Neural crest cell (in vitro differentiated cells): ENCODE results near the gene LRIT3. TPM values are rescaled to one million over a fixed set of nuclear protein-coding genes. Genes with fewer than 3 reads are reported as not detected.
"Not testable (repeated sequence)": the region's sequence is repeated elsewhere in the genome, so short reads cannot be mapped to it uniquely, and the experiment has no call there.

ENCODE experiments used
- DNase-seq: peaks from one replicate; pipeline ENCODE4 v3.0.0; 2021; ENCODE audit warnings: low read depth, mixed read lengths, low spot score
- H3K27ac Mint-ChIP-seq: one replicate; pipeline ENCODE4 v1.8.0; 2021; ENCODE audit warnings: mild to moderate bottlenecking, mixed read lengths; ENCODE audit not compliant: unreplicated experiment
- H3K27me3 Mint-ChIP-seq: 2 replicates; pipeline ENCODE4 v1.8.0; 2021; ENCODE audit warnings: low read depth, mild to moderate bottlenecking, mixed read lengths
- H3K36me3 Mint-ChIP-seq: 2 replicates; pipeline ENCODE4 v1.8.0; 2021; ENCODE audit warnings: low read depth, mild to moderate bottlenecking, mixed read lengths
- H3K4me1 Mint-ChIP-seq: 2 replicates; pipeline ENCODE4 v1.8.0; 2021; ENCODE audit warnings: mixed read lengths
- H3K4me3 Mint-ChIP-seq: one replicate; pipeline ENCODE4 v1.8.0; 2021; ENCODE audit warnings: mild to moderate bottlenecking, mixed read lengths
- H3K9me3 Mint-ChIP-seq: 2 replicates; pipeline ENCODE4 v1.8.0; 2021; ENCODE audit warnings: mixed read lengths
- total RNA-seq: library from RNA; stranded (reverse); gene quantifications from 2 replicates; pipeline ENCODE4 v1.2.1, GENCODE V29; 2021
- TF ChIP-seq, protein P1 (sequence below): fragments of 200-600 bp; sonication (generic); conservative IDR thresholded peaks from 2 replicates; pipeline ENCODE4 v1.5.0; 2021; ENCODE audit warnings: antibody characterized with exemption, mild to moderate bottlenecking

The LRIT3 gene
- total RNA-seq, 1 donor from 2014 or later, result 0.19 TPM

DNA sequence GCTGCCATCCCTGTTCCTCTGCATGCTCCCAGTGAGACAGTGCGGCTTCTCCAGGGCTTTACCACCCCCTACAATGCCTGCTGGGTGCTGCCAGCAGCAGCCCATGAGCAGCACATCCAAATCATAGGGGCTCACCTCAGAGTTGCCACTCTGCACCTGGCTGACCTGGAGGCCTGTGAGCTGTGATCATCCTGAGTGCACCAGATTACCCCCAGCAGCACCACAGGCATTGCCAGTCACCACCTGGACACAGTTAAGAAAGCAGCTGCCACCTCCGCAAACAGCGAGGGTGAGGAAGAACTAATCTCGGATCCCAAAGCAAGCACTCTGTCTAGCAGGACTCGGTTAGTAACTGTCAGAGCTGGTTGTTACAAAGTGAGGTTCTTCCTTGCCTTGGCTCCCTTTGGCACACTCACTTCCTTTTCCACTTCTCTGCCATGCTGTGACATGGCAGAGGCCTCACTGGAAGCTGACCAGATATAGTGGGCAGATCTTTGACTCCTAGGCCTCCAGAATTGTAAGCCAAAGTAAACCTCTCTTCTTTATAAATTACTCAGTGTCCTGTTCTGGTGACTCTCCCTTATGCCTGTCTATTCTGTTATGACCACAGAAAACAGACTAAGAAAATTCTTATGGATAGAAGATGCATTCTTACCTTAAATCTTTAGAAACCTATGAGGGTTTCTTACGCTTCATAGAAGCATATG, 25.2 kb downstream of the LRIT3 start:
- no peak overlapping the region for H3K27ac Mint-ChIP-seq
- no peak for DNase-seq
- no peaks in the 10 kb centered on the region for H3K9me3 Mint-ChIP-seq
- peaks cover 2% of the 10 kb centered on the region for H3K36me3 Mint-ChIP-seq
- no peaks in the 10 kb centered on the region for H3K4me1 Mint-ChIP-seq
- H3K4me3 Mint-ChIP-seq, result no peak overlapping the region
- H3K27me3 Mint-ChIP-seq, result no peaks in the 10 kb centered on the region
- TF ChIP-seq, protein P1, sequence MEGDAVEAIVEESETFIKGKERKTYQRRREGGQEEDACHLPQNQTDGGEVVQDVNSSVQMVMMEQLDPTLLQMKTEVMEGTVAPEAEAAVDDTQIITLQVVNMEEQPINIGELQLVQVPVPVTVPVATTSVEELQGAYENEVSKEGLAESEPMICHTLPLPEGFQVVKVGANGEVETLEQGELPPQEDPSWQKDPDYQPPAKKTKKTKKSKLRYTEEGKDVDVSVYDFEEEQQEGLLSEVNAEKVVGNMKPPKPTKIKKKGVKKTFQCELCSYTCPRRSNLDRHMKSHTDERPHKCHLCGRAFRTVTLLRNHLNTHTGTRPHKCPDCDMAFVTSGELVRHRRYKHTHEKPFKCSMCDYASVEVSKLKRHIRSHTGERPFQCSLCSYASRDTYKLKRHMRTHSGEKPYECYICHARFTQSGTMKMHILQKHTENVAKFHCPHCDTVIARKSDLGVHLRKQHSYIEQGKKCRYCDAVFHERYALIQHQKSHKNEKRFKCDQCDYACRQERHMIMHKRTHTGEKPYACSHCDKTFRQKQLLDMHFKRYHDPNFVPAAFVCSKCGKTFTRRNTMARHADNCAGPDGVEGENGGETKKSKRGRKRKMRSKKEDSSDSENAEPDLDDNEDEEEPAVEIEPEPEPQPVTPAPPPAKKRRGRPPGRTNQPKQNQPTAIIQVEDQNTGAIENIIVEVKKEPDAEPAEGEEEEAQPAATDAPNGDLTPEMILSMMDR, result no peak

DNA sequence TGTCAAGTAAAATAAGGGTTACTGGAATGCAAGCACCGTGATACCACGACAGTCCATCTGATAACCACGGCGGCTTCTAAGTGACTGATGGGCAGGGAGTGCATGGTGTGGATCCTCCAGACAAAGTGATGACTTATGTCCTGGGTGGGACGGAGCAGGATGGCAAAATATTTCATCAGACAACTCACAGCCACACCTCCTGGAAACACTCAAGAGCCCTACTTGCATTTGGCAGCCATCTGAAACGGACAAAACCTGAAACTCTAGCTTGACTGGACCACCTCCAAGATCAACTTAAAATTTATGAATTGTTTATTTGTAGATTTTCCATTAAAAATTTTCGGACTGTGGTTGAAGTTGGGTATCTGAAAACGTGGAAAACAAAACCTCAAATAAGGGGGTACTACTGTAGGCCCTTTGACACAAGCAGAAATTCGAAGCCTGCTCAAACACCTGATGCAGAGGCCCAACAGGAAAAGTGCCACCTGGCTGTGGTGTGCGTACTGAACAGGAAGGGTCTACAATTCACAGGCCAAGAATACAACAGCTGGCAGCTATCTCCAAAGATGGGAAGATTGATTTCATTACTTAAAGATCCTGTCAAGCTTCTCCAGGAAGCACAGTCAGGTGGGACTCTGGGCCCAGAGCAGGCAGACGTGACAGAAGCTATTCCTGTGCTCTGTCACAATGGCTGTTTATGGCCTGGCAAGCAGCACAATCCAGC, 26.0 kb downstream of the LRIT3 start:
- Mint-ChIP-seq H3K4me3 (no peak overlapping the region), H3K36me3 (peaks cover 2% of the 10 kb centered on the region), H3K27me3 (no peaks in the 10 kb centered on the region), H3K9me3 (no peaks in the 10 kb centered on the region), H3K27ac (no peak overlapping the region), H3K4me1 (no peaks in the 10 kb centered on the region)
- DNase-seq, result no peak
- TF ChIP-seq, protein P1, result no peak

DNA sequence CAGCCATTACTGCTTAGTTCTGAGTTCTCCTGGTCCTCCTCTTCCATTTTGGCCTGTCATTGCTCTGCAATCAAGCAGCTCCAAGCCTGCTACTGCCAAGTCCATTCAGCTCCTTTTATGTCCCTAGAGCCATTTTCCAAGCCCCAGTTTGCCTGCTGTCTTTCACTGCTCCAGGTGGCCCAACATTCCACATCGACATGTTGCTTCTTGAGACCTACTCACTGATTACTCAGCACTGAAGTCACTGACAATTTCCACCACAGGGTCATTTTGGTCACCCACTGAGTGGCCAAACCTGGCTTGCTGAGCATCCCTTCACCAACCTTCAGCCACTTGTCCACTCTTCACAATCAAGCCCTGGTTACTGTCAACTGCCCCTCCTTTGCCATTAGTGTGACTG, 27.2 kb downstream of the LRIT3 start:
- TF ChIP-seq, protein P1, result no peak
- no peaks in the 10 kb centered on the region for H3K9me3 Mint-ChIP-seq
- no peak for DNase-seq
- no peak overlapping the region for H3K27ac Mint-ChIP-seq
- no peaks in the 10 kb centered on the region for H3K4me1 Mint-ChIP-seq
- no peaks in the 10 kb centered on the region for H3K36me3 Mint-ChIP-seq
- no peaks in the 10 kb centered on the region for H3K27me3 Mint-ChIP-seq
- no peak overlapping the region for H3K4me3 Mint-ChIP-seq

DNA sequence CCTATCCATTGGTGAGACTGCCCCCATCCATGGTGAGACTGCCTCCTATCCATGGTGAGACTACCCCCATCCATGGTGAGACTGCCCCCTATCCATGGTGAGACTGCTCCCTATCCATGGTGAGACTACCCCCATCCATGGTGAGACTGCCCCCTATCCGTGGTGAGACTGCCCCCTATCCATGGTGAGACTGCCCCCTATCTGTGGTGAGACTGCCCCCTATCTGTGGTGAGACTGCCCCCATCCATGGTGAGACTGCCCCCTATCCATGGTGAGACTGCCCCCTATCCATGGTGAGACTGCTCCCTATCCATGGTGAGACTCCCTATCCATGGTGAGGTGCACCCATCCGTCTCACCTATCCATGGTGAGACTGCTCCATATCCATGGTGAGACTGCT, 27.6 kb downstream of the LRIT3 start:
- not testable (repeated sequence) for H3K4me1 Mint-ChIP-seq, DNase-seq, H3K36me3 Mint-ChIP-seq, H3K9me3 Mint-ChIP-seq, H3K4me3 Mint-ChIP-seq, H3K27ac Mint-ChIP-seq, H3K27me3 Mint-ChIP-seq

DNA sequence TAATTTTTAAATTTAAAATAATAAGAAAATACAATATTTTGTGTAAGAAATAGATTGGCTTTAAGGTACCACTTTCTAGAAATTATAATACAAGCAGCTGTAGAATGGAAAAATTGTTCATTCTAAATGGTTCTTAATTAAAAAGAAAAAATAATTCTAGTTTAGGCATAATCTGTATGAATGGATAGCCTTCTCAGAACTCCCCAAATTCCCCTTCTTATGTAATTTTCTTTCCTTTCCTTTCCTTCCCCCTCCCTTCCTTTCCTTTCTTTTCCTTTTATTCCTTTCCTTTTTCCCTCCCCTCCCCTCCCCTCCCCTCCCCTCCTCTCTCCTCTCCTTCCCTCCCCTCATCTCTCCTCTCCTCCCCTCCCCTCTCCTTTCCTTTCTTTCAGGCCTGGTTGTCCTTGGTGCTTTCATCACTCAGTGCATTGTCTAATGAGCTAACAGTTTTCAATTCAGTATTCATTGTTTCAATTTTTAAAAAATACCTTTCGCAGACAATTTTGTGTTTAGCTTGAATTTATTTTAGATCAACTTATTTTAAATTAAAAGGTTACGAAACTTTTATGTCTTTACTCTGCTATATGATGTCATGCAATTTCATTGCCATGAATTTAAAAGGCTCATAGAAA, 28.8 kb downstream of the LRIT3 start:
- DNase-seq, result no peak
- no peak overlapping the region for H3K4me3 Mint-ChIP-seq
- H3K27ac Mint-ChIP-seq, result no peak overlapping the region
- no peaks in the 10 kb centered on the region for H3K9me3 Mint-ChIP-seq
- H3K36me3 Mint-ChIP-seq, result no peaks in the 10 kb centered on the region
- TF ChIP-seq, protein P1, result no peak
- no peaks in the 10 kb centered on the region for H3K27me3 Mint-ChIP-seq
- H3K4me1 Mint-ChIP-seq, result no peaks in the 10 kb centered on the region

DNA sequence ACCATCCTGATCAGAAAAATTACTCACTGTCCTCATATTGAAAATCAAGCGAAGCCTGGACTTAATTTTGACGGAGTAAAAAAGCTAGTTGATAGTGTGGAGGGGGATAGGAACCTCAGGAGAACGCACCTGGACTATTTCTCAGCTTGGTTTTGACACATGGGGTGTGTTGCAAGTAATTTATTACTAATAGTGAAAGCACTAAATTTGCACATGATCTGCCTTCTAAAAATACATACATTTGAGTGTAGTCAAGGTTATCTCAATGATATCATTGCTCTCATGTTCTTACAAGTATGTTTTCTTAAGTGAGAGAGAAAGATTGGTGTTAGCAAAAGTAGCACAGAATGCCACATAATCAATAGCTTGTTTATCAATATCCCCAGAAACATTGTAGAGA, 29.5 kb downstream of the LRIT3 start:
- DNase-seq, result no peak
- TF ChIP-seq, protein P1, result no peak
- no peaks in the 10 kb centered on the region for H3K4me1 Mint-ChIP-seq
- no peaks in the 10 kb centered on the region for H3K9me3 Mint-ChIP-seq
- no peak overlapping the region for H3K4me3 Mint-ChIP-seq
- no peaks in the 10 kb centered on the region for H3K36me3 Mint-ChIP-seq
- H3K27me3 Mint-ChIP-seq, result no peaks in the 10 kb centered on the region
- H3K27ac Mint-ChIP-seq, result no peak overlapping the region
